HG02763 (cell line): ENCODE results near the gene C1QTNF1.
"Not testable (repeated sequence)": the region's sequence is repeated elsewhere in the genome, so short reads cannot be mapped to it uniquely, and the experiment has no call there.

Source experiments
- ATAC-seq: cut with Tn5 transposase; IDR thresholded peaks from one replicate; pipeline ENCODE4 v1.9.1; 2021; ENCODE audit warnings: mild to moderate bottlenecking, moderate library complexity; ENCODE audit not compliant: unreplicated experiment

The C1QTNF1 gene

DNA sequence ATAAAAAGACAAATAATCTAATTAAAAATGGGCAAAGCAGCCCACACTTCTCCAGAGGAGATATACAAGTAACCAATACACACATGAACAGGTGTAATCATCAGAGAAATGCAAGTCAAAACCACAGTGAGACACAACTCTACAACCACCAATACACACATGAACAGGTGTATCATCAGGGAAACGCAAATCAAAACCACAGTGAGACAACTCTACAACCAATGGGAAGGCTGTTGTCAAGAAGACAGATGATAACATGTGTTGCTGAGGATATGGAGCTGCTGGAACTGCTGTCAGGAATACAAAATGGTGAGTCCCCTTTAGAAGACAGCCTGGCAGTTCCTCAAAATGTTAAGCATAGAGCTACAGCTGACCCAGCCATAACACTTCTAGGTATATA, 28.2 kb downstream of the C1QTNF1 start:
- ATAC-seq = no peak

DNA sequence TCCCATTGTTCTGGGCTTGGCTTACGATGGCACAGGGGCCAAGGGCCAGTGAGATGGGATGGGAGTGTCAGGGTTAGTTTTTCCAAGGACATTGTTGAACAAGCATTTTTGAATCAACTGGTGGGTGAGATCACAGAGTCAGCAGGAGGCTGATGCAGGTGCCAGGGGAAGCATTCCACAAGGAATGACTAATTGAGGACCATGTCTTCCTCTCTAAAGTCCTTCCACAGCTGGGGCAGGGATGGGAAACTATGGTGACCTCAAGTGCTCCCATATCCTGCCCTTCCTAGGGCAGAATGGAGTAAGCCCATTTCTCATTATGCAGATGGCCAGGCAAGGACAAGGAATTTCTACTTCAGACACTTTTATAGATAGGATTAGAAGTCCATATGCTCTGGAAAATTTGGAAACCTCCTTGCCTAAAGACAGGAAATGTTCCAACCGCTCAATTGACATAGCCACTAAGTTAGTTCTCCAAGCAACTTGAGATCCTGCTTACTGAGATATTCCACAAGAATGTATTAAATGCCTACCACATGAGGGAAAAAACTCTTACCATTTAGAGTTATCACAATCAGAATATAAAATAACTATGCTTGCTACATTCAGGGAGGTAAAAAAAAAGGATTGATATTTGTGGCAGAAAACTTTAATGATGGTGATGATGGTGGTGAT, 29.4 kb downstream of the C1QTNF1 start:
- no peak for ATAC-seq

DNA sequence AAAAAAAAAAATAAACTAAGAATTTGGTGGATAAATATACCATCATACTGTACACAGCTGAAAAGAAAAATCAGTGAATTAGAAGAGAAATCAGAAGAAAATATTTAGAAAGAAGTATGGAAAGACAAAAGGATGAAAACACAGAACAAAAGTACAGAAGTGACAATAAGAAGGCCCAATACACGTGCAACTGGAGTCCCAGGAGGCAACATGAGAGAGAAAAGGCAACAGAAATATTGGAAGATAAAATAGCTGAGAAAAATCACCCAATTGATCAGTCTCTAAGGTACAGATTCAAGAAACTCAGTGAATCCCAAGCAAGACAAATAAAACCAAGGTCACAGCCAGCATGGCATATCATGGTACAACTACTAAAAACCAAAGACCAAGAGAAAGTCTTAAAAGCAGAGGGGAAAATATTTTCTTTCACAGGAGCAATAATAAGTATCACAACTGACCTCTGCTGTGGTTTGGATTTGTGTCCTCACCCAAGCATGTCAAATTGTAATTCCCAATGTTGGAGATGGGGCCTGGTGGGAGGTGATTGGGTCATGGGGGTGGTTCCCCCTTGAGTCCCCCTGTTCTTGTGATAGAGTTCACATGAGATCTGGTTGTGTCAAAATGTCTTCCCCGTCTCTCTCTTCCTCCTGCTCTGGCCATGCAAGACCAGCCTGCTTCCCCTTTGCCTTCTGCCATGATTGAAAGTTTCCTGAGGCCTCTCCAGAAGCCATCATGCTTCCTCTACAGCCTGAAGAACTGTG, 30.4 kb downstream of the C1QTNF1 start:
- no peak for ATAC-seq

DNA sequence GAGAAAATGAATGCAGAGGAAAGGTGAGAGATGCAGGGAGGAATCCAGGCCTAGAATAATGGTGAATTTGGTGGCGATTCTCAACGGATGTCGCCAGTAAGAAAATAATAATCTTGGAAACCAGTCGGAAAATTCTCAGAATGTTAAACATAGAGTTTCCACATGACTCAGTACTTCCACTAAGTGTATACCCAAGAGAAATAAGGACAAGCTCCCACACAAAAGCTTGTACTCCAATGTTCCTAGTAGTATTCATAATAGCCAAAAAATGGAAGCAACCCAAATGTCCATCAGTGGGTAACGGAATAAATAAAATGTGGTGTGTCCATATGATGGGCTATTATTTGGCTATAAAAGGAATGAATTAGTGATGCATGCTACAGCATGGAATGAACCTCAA, 31.2 kb downstream of the C1QTNF1 start:
- ATAC-seq = no peak

DNA sequence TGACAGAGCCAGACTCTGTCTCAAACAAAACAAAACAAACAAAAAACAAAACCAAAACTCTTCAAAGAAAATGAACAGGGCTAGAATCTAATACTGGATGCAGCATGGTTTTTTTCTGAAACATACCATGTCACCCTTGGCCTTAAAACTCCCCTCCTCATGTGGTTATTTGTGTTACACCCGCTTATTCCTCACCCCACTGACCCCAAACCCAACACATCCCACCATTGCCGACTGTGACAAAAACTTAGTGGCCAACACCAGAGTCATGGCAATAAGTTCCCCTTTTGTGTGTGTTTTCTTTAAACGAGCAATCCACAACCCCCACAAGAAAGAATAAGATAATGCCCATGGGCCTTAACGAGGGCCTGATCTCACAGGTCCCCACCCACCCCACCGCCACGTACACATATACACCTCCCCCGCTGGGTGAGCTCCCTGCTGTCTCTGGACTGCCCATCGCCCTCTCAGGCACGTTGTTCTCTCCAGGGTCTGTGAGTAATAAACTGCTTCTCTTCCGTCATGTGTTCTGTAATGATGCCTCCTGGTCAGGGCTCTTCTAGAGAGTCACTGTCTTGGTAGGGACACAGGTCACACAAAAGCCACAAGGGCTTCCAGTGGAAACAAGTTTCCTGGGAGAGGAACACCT, 33.9 kb downstream of the C1QTNF1 start:
- no peak for ATAC-seq

DNA sequence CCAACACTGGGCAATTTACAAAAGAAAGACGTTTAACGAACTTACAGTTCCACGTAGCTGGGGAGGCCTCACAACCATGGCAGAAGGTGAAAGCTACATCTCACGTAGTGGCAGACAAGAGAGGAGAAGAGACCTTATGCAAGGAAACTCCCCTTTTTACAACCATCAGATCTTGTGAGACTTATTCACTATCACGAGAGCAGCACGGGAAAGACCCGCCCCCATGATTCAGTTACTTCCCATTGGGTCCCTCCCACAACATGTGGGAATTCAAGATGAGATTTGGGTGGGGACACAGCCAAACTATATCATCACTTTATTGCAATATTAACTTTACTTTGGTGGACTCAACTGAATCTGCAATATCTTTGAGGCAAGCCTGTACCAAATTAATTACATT, 38.7 kb downstream of the C1QTNF1 start:
- ATAC-seq = no peak

DNA sequence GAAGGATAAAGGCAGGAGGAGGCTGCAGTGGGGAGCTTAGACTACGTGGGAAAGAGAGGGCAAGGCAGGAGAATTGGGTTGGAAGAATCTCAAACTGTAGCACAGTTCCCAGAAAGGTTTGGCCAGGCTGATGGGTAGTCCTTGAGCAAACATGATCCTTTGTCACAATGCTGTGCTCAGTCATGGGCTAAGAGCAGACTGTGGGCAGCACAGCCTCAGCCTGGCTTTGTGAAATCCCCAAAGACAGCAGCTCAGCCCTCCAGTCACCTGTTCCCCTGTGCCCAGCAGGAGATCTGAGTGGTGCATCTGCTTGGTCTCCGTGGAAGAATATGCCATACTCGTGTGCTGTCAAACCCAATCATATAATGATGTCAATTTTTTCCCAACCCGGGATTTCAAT, 40.1 kb downstream of the C1QTNF1 start:
- no peak for ATAC-seq

DNA sequence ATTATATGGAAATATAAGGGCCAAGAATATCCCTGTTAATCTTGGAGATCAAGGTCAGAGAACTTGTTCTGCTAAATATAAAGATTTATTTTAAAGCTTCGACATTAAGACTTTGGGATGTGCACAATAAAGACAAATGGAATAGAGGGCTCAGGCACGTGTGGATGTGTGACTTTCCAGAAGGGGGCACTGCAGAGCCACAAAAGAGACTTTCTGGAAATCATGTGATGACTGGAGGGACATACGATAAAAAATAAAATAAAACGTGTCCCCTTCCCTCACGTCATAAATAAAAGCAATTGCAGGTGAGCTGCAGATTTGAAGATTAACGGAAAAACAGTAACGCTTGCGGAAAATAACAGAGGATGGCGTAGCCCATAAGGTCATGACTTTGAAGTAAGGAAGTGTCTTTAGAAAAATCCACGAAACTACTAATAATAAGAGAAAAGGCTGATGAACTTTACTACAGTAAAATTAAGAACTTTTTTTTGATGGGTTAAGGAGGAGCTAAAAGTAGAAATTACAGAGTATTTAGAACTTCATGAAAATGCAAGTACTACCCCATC, 41.2 kb downstream of the C1QTNF1 start:
- ATAC-seq = no peak

DNA sequence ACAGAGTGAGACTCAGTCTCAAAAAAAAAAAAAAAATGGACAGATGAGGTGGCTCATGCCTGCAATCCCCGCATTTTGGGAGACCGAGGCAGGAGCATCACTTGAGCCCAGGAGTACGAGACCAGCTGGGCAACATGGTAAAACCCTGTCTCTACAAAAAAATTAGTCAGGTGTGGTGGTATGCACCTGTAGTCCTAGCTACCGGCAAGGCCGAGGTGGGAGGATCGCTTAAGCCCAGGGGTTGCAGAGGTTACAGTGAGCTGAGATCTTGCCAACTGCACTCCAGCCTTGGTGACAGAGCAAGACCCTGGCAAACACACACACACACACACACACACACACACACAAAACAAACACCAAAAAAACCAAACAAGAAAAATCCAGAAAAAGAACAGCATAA, 43.0 kb downstream of the C1QTNF1 start:
- ATAC-seq = no peak

DNA sequence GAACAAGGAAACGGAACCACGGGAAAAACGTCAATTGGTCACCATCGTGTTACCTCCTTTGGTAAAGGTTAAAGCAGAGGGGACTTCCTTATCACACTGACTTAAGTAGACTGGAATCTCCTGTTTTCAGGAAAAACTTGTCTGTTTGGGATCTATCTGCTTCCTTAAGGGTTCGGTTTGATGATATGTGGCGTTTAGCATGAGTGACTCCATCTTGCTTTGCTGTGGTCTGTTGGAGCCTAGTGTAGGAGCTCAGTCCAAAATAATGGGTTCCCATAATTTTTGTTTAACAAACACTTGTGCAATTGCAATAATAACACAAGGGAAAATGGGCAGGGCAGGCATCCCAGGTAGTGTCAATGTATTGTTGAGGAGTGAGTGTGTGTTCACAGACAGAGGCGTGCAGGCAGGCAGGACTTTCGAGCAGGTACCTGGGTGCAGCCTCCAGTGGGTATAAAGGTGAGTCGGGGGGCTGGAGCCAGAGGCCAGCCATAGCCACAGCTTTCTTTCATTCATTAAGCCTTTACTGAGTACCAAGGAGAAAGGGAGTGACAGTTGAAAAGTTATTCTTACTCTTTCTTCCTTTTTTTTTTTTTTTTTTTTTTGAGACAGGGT, 46.4 kb downstream of the C1QTNF1 start:
- ATAC-seq = no peak

DNA sequence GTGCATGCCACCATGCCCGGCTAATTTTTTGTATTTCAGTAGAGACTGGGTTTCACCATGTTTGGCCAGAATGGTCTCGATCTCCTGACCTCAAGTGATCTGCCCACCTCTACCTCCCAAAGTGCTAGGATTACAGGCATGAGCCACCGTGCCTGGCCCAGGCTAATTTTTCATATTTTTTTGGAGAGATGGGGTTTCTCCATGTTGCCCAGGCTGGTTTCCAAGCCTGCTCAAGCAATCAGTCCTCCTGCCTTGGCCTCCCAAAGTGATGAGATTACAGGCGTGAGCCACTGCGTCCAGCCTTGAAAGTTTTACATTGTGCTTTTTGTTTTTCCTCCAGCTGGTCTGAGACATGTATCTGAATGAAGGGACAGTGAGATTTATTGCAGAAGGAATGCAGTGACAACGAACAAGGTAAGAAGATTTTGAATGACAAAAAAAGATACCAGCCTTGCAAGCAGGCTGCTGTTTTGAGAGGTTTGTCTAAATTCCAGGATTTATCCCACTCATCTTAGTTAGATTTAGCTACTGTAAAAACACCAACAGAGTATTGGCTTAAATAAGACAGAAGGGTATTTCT, 47.3 kb downstream of the C1QTNF1 start:
- no peak for ATAC-seq

DNA sequence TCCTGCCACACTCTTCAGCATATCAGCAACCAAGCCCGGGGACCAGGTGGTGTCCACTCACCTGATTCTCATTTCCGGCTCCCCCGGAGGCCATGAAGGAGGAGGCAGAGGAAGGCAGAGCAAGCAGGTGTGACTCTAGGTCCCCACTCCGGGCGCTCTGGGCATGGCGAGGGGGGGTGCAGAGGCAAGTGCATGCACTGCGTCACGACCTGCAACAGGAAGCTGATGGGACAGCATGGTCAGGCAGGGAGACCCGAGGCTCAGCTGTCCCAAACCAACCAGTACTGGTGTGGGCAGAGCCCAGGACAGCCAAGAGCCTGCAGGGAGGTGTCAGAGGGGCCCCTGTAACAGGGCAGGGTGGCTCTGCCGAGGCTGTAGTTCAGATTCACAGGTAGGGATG, 48.6 kb downstream of the C1QTNF1 start:
- ATAC-seq = no peak

DNA sequence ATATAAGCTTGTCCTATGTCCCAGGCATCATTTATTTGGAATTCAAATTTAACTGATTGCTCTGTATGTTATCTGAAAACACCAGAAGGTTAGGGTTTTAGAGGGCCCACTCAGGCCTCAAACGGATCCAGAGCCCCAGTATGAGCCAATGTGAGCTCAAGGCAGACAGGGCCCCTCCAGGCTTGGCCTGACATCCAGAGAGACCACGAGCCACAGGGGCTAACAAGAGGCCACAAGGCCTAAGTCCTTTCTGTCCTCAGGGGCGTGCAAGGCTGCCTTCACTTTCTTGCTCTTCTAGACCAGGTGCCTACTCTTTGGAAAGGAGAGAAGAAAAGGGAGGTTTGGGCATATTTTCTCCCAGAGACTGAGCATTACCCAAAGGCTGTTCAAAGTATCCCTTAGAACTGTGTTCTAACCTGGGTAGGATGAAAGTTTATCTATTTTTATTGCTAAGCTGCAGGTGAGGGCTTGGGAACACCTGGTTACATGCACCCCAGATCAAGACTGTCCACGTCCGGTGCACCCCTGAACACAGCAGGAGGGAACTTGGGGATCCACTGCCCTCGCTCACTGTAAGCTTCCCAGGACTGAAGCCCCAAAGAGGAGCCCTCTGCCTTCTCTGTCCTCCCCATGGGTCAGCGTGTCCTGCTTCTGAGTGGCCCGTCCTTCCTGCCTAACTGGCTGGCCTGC, 49.2 kb downstream of the C1QTNF1 start:
- no peak for ATAC-seq

DNA sequence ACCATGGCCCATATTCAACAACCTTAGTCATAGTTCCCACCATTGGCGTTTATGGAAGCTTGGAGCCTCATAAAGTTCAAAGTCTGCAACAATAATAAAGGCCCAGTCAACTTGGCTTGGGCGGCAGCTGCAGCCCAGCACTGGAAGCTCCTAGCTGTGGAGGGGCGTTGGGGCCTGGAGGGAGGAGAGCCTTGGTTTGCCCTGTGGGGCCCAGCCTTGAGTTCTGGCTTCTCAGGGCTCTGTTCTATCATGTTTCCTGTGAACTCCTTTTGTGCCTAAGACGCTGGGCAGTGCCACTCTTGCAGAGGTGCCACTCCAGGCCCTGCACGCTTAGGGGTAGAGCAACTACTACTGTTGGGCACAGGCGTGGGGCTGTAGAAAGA, 49.7 kb downstream of the C1QTNF1 start:
- ATAC-seq = no peak

DNA sequence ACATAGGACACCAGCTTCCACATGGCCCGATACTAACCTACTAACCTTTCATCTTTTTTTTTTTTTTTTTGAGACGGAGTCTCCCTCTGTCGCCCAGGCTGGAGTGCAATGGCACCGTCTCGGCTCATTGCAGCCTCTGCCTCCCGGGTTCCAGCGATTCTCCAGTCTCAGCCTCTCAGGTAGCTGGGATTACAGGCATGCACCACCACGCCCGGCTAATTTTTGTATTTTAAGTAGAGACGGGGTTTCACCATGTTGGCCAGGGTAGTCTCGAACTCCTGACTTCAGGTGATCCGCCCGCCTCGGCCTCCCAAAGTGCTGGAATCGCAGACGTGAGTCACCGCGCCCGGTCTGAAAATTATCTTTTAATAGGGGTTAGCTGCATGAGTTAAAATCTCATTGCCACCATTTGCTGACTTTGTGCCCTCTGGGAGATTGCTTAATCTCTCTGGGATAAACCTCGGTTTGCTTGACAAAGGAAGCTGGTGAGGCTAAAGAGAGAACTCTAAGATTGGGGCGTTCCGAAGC, 50.2 kb downstream of the C1QTNF1 start:
- ATAC-seq = not testable (repeated sequence)

DNA sequence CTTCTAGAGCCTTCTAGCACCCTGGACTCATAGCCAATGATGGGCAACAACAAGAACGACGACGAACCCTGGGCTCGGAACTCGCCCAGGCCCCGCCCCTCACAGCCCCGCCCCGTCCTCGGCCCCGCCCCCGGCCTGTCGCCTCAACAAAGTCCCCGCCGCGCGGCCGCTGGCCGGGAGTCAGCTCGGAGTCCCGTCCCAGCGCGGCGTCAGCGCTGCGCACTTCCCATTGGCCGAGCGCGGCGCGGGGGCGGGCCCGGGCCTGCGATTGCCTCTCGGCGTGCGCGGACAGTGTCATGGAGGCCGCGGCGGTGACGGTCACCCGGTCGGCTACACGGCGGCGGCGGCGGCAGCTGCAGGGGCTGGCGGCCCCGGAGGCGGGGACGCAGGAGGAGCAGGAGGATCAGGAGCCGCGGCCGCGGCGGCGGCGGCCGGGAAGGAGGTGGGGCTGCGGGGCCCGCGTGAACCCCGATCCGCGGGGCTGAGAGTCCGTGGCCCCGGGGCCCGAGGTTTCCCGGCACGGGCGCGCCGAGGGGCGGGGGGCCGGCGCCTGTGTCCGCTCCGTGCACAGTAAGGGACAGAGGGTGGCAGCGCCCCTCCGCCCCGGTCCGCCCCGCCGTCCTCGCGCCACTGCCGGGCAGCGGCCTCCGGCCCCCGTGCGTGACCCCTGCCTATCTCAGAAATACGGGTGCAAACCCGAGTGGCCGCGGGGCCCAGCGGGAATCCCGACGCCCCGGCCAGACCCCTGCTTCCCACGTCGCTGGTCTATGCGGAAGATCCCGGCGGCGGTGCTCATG, 50.9 kb downstream of the C1QTNF1 start, which contains the start of gene ENGASE:
Gene ENGASE, plus strand, starts transcription at position 176 of the 797 bp plus-strand sequence. Its CDS starts 121 bp downstream, at position 297.
- peak; percentile 96 for ATAC-seq

DNA sequence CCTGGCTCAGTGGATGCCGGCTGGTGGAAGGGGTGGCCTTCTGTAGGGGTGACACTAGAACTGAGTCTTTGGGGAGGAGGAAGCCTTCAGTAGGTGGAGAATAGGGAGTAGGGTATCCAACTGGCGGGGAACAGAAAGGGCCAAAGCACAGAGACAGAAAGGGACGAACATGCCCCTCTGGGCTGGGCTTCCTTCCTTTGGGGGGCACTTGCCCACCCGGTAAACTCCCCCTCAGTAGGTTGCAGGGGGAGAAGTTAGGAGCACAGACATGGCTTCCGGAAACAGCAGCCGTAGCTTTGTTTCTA, 51.4 kb downstream of the C1QTNF1 start:
- ATAC-seq = no peak

DNA sequence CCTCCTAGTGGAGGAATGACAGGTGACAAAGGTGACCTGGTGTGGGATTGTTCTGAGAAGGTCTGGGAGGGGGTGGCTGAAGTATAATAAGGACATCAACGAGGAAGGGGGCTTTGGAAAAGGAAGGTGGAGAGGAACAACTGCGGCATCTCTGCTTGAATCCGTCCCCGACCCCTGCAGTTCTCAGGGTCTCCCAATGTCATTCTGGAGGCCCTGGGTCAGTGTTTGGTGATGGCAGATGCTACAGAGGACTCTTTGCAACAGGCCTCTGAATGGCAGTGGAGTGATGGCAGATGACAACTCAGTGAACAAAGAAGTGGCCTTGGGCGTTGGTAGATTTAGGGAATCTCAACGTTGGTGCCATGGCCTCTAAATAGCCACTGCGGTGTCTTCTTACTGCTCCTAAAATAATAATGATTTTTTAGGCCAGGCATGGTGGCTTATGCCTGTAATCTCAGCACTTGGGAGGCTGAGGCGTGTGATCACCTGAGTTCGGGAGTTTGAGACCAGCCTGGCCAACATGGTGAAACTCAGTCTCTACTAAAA, 52.0 kb downstream of the C1QTNF1 start:
- ATAC-seq = no peak

DNA sequence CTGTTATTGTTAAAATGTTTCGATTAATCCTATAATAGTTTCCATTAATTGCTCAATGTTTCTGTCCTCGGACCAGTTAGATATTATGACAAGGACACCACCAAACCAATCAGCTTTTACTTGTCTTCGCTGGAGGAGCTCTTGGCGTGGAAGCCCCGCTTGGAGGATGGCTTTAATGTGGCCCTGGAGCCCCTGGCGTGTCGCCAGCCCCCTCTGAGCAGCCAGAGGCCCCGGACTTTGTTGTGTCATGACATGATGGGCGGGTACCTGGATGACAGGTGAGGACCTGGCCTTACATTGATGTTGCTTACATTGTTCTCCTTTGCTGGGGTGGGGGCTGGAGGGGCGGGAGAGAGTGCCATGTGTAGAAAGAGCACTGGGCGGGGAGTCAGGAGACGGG, 53.6 kb downstream of the C1QTNF1 start:
- ATAC-seq = no peak
